22Rv1 (cell line): ENCODE measurements around the gene ATOH8.

ENCODE experiments used
- H3K27ac ChIP-seq: fragments of 450-650 bp; 2 replicates; pipeline ENCODE4 v1.5.1; 2017
- ZFX ChIP-seq: fragments of 450-650 bp; IDR thresholded peaks from 2 replicates; pipeline ENCODE4 v1.6.1; 2017; ENCODE audit warnings: antibody characterized with exemption, borderline replicate concordance
- TF ChIP-seq, protein P1 (sequence below): fragments of 450-650 bp; IDR thresholded peaks from 2 replicates; pipeline ENCODE4 v1.5.1; 2017; ENCODE audit warnings: mild to moderate bottlenecking

The ATOH8 gene

DNA sequence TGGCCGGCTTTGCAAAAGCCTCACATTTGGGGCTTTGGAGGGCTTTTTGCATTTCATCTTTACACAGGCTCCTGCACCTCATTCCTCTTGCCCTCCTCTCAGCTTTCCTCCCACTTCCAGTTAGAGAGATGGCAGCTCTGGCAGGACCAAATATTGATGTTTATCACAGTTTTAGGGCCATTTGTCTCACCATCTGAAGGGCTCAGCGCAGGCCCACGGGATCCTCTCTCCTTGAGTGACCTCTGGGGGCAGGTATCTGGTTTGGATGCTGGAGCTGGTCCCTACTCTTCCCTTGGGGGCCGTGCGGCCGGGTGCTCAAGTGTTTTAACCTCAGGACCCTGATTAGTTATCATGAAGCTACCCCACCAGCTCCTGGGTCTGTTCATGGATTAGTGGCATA is 19.9 kb downstream of the ATOH8 start:
- H3K27ac ChIP-seq = no peak overlapping the region
- TF ChIP-seq ZFX = no peak
- TF ChIP-seq, protein P1, sequence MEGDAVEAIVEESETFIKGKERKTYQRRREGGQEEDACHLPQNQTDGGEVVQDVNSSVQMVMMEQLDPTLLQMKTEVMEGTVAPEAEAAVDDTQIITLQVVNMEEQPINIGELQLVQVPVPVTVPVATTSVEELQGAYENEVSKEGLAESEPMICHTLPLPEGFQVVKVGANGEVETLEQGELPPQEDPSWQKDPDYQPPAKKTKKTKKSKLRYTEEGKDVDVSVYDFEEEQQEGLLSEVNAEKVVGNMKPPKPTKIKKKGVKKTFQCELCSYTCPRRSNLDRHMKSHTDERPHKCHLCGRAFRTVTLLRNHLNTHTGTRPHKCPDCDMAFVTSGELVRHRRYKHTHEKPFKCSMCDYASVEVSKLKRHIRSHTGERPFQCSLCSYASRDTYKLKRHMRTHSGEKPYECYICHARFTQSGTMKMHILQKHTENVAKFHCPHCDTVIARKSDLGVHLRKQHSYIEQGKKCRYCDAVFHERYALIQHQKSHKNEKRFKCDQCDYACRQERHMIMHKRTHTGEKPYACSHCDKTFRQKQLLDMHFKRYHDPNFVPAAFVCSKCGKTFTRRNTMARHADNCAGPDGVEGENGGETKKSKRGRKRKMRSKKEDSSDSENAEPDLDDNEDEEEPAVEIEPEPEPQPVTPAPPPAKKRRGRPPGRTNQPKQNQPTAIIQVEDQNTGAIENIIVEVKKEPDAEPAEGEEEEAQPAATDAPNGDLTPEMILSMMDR = no peak

DNA sequence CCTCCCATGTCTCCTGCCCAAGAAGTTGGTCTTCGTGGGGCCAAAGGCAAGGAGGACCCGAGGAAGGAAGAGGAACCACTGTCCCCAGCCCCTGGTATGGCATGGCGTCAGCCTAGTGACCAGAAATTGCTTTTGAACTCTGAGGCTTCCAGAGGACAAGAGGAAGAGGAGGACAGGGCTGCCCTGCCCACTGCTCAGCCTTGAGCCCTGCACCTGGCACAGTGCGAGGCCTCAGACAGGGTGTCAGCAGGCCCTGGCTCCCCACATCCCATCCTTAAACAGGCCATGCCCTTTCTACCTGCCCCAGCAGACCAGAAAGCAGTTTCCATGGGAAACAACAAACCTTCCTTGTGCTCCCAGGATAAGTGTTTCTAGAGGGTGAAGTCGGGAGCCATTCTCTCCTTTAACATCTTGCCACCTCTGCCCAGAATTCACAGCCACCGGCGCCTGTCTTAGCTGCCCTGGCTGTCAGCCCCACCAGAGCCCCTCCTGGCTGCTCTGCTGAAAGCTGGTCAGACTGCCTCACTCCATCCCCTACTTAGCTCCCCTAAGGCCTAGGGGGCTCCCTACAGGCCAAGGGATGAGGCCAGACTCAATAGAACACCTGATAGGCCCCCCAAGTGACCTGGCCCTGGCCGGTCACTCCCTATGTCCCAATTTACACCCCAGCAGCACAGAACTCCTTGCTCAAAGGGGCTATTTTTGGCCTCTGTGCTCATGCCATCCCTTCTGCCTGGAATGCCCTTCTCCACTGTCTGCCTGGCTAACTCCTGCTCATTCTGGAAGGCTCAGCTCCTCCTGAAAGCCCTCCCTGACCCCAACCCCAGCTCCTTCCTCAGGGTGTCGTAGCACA is 20.6 kb downstream of the ATOH8 start:
- TF ChIP-seq, protein P1 = no peak
- TF ChIP-seq ZFX = no peak
- H3K27ac ChIP-seq = no peak overlapping the region

DNA sequence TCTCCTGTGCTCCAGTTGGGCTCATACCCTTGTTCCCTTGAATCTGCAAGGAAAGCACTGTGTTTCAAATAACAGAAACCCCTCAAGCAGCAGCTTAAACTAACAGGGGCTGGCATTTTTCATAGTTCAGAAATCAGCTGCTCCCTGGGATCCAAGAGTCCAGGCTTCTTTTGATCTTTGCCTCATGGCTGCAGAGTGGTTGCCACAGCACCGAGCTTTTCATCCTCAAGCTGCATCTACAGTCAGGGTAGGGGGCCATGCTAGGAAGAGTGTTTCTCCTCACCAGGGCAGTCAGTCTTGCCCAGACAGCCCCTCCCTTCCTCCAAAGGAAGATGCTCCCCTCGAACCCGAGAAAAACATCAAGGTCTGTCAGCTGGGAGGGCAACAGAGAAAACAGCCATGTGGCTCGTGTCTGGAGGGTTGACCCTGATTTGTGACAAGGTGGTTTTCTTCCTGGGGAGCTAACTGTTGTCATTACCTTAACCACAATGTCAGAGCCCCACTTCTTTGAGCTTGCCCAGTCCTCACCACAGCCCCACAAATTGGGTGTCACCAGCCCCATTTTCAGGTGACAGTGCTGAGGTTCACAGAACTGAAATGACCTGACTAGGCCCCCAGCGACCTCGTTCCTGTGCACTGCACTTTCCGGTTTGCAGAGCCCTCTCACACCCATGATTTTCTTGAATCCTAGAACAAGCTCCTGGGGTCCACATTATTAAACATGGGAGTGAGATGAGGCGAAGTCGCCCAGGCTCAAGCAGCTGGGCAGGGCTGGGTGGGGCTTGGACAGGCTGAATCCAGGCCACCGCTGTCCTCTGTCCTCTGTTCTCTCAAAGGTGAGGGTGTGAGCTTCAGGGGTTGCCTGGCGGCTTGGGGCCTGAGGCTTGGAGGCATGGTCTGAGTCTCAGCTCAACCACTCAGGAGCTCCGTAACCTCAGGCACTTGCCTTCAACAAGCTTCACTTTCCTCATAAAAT is 21.9 kb downstream of the ATOH8 start:
- no peak overlapping the region for H3K27ac ChIP-seq
- TF ChIP-seq, protein P1 = no peak
- TF ChIP-seq ZFX = no peak

DNA sequence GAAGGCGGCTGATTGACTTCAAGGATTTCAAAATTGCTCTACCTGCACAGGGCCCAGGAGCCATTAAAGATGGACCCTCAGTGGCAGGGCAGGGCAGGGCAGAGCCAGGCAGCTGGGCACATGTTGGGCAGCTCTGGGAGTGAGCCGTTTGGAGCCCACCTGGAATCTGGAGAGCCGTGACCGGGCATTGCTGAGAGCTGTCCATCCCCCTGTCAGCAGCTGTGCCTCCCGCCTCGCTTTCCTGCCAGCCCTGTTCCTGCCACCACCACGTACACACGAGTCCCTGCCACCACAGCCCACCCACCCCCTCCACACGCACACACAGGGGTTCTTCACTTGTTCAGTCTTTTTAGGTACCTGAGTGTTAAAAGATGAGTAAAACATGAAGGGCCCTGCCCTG is 22.9 kb downstream of the ATOH8 start:
- H3K27ac ChIP-seq = no peak overlapping the region
- no peak for TF ChIP-seq ZFX
- TF ChIP-seq, protein P1 = no peak

DNA sequence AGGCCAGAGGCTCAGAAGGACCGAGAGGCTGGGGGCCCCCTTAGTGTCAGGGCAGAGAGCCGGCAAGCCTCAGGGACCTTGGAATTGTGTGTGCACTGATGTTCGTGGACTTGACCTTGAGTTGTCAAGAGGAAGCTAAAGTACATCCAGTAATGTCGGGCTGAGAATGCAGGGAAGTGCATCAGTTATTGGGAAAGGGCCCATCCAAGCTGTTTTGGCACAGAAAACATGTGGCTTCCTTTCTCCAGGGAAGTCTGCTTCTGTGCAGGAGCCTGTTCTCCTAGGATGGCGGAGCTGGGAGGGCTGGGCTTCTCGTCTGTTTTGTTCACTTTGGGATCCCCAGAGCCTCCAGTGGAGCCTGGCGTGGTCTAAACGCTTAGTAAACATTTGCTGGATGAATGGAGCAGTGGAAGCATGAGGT is 23.7 kb downstream of the ATOH8 start:
- no peak for TF ChIP-seq ZFX
- TF ChIP-seq, protein P1 = no peak
- H3K27ac ChIP-seq = no peak overlapping the region

DNA sequence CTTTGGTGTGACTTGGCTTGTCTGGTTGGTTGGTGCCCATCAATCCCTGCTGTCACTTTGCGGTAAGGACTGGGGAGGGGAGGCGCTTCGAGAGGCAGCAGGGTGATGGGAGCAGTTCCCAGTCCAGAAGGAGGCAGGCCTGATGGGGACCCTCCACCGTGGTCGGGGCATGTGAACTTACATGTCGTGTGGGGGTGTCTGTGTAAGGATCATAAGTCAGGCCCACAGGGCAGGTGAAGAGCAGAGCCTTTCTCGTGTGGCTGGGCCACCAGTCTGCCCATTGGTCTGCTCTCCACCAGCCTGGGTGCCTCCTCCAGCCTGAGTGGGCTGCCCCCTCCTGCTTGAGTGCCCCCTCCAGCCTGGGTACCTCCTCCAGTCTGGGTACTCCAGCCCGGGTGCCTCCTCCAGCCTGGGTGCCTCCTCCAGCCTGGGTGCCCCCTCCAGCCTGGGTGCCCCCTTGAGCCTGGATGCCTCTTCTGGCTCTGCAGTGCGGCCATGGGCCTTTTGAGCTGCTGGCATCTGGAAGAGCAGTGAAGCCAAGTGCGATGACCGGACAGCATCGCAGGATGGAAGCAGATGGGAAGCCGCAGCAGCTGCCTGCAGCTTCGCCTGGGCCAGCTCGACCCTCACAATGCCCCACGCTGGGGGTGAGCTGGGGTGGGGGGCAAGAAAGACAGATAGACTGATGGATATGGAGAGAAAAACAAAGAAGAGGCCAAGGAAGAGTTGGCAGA is 25.0 kb downstream of the ATOH8 start:
- TF ChIP-seq ZFX = no peak
- TF ChIP-seq, protein P1 = no peak
- no peak overlapping the region for H3K27ac ChIP-seq
